IMR-90 (cell line): ENCODE results near the gene PCDHGC5. TPM values are rescaled to one million over a fixed set of nuclear protein-coding genes. Genes with fewer than 3 reads are reported as not detected.

Experiments used
- ATAC-seq: fragments of 200-7000 bp; cut with Tn5 transposase; 2 replicates; pipeline ENCODE4 v1.9.1; 2020; ENCODE audit warnings: low read depth, mild to moderate bottlenecking, moderate library complexity
- BruUV-seq: library from RNA; stranded (reverse); fragments of 400-500 nt; replicated peaks from 2 replicates; lab custom pipeline; 2021; lab: Mats Ljungman, UMichigan
- CTCF ChIA-PET: fragments of 300-600 bp; formaldehyde crosslinking; extraction: SDS; loops from one replicate; lab custom pipeline; 2021; ENCODE audit warnings: antibody characterized with exemption; lab: Yijun Ruan, JAX
- POLR2A ChIA-PET: fragments of 300-600 bp; sonication (Branson Sonifier 250); formaldehyde crosslinking; loops from one replicate; lab custom pipeline; 2022; ENCODE audit warnings: antibody characterized with exemption; ENCODE audit not compliant: unreplicated experiment; lab: Charles Lee
- DNase-seq: peaks from one replicate; pipeline ENCODE4 v3.0.0; 2013
- H2AFZ ChIP-seq: replicated peaks from 2 replicates; pipeline ENCODE3; 2013; ENCODE audit warnings: low read length, mild to moderate bottlenecking; ENCODE audit not compliant: poor library complexity
- H2AK5ac ChIP-seq: 2 replicates; pipeline ENCODE4 v1.6.1; 2013; ENCODE audit warnings: low read depth, low read length, inconsistent platforms
- H2AK9ac ChIP-seq: replicated peaks from 2 replicates; pipeline ENCODE3; 2013; ENCODE audit warnings: mild to moderate bottlenecking, low read depth, low read length, moderate library complexity; ENCODE audit not compliant: poor library complexity
- H2BK120ac ChIP-seq: 2 replicates; pipeline ENCODE4 v1.6.1; 2013; ENCODE audit warnings: low read depth, low read length, inconsistent platforms
- H2BK15ac ChIP-seq: 3 replicates; pipeline ENCODE4 v1.6.1; 2013; ENCODE audit warnings: low read depth, low read length, inconsistent platforms
- H2BK20ac ChIP-seq: 2 replicates; pipeline ENCODE4 v1.6.1; 2013; ENCODE audit warnings: low read depth, mild to moderate bottlenecking, inconsistent platforms, low read length, moderate library complexity
- H2BK5ac ChIP-seq: 2 replicates; pipeline ENCODE4 v1.6.1; 2013; ENCODE audit warnings: mild to moderate bottlenecking, low read depth, low read length, inconsistent platforms; ENCODE audit not compliant: poor library complexity, severe bottlenecking
- H3K14ac ChIP-seq: replicated peaks from 2 replicates; pipeline ENCODE4 v1.6.1; 2013; ENCODE audit warnings: low read depth, low read length, inconsistent platforms
- H3K18ac ChIP-seq: 2 replicates; pipeline ENCODE4 v1.6.1; 2013; ENCODE audit warnings: low read depth, low read length, control low read depth
- H3K23ac ChIP-seq: 2 replicates; pipeline ENCODE4 v1.6.1; 2013; ENCODE audit warnings: low read depth, low read length, inconsistent platforms
- H3K27ac ChIP-seq: 2 replicates; pipeline ENCODE4 v1.5.1; 2013; ENCODE audit warnings: mild to moderate bottlenecking, control low read depth, low read length; ENCODE audit not compliant: insufficient read depth
- H3K27me3 ChIP-seq: 2 replicates; pipeline ENCODE4 v1.6.1; 2013; ENCODE audit warnings: low read length; ENCODE audit not compliant: control insufficient read depth, insufficient read depth
- H3K36me3 ChIP-seq: 2 replicates; pipeline ENCODE4 v1.6.1; 2013; ENCODE audit warnings: low read length, mixed read lengths; ENCODE audit not compliant: control insufficient read depth, insufficient read depth
- H3K4ac ChIP-seq: 2 replicates; pipeline ENCODE4 v1.6.1; 2013; ENCODE audit warnings: low read depth, low read length, inconsistent platforms
- H3K4me1 ChIP-seq: 2 replicates; pipeline ENCODE4 v1.6.1; 2013; ENCODE audit warnings: low read length, mixed read lengths; ENCODE audit not compliant: control insufficient read depth, insufficient read depth
- H3K4me2 ChIP-seq: 2 replicates; pipeline ENCODE4 v1.6.1; 2013; ENCODE audit warnings: low read depth, mild to moderate bottlenecking, control low read depth, low read length, moderate library complexity
- H3K4me3 ChIP-seq: 2 replicates; pipeline ENCODE4 v1.5.1; 2013; ENCODE audit warnings: low read depth, mild to moderate bottlenecking, control low read depth, low read length, moderate library complexity; ENCODE audit not compliant: insufficient read depth
- H3K56ac ChIP-seq: 2 replicates; pipeline ENCODE4 v1.6.1; 2013; ENCODE audit warnings: low read length, inconsistent platforms; ENCODE audit not compliant: insufficient read depth; ENCODE audit errors: extremely low read depth
- H3K79me1 ChIP-seq, 2 experiments: 2 replicates each; pipeline ENCODE4 v1.6.1; 2013; ENCODE audit warnings: low read length in 2 of 2, inconsistent platforms in 1 of 2, low read depth in 1 of 2
- H3K9ac ChIP-seq: 2 replicates; pipeline ENCODE4 v1.6.1; 2013; ENCODE audit warnings: low read depth, low read length, control low read depth
- H3K9me1 ChIP-seq: 2 replicates; pipeline ENCODE4 v1.6.1; 2013; ENCODE audit warnings: low read length, inconsistent platforms; ENCODE audit not compliant: insufficient read depth
- H3K9me3 ChIP-seq: 2 replicates; pipeline ENCODE4 v1.6.1; 2013; ENCODE audit warnings: low read length; ENCODE audit not compliant: control insufficient read depth, insufficient read depth
- H4K20me1 ChIP-seq: 2 replicates; pipeline ENCODE4 v1.6.1; 2013; ENCODE audit warnings: low read length, inconsistent platforms; ENCODE audit not compliant: insufficient read depth
- H4K5ac ChIP-seq: 2 replicates; pipeline ENCODE4 v1.6.1; 2013; ENCODE audit warnings: mild to moderate bottlenecking, low read depth, low read length, control low read depth
- H4K8ac ChIP-seq, 2 experiments: 2 replicates each; pipeline ENCODE4 v1.6.1; 2013; ENCODE audit warnings: low read depth in 2 of 2, low read length in 2 of 2, control low read depth in 1 of 2, inconsistent platforms in 1 of 2
- H4K91ac ChIP-seq: 2 replicates; pipeline ENCODE4 v1.6.1; 2013; ENCODE audit warnings: low read depth, low read length, inconsistent platforms; ENCODE audit not compliant: insufficient read depth
- BHLHE40 ChIP-seq: fragments of 150-350 bp; IDR thresholded peaks from 2 replicates; pipeline ENCODE4 v1.6.1; 2016; ENCODE audit warnings: mild to moderate bottlenecking, low read depth, low read length
- CEBPB ChIP-seq: IDR thresholded peaks from 2 replicates; pipeline ENCODE4 v1.6.1; 2012; ENCODE audit warnings: low read depth, low read length, improper control_type of control experiment
- CHD1 ChIP-seq: IDR thresholded peaks from 2 replicates; pipeline ENCODE4 v1.6.1; 2012; ENCODE audit warnings: low read depth, low read length, improper control_type of control experiment
- FOS ChIP-seq: fragments of 150-350 bp; IDR thresholded peaks from 2 replicates; pipeline ENCODE4 v1.6.1; 2016; ENCODE audit warnings: low read depth, low read length
- MAFK ChIP-seq: IDR thresholded peaks from 2 replicates; pipeline ENCODE4 v1.6.1; 2012; ENCODE audit warnings: low read depth, low read length, improper control_type of control experiment
- MAZ ChIP-seq: IDR thresholded peaks from 2 replicates; pipeline ENCODE4 v1.6.1; 2012; ENCODE audit warnings: low read depth, mild to moderate bottlenecking, low read length, improper control_type of control experiment, moderate library complexity, borderline replicate concordance
- MXI1 ChIP-seq: IDR thresholded peaks from 2 replicates; pipeline ENCODE4 v1.6.1; 2012; ENCODE audit warnings: low read depth, mild to moderate bottlenecking, low read length, moderate library complexity, borderline replicate concordance
- POLR2A ChIP-seq: IDR thresholded peaks from 2 replicates; pipeline ENCODE4 v1.6.1; 2012; ENCODE audit warnings: mild to moderate bottlenecking, low read depth, low read length
- RAD21 ChIP-seq: IDR thresholded peaks from 2 replicates; pipeline ENCODE4 v1.6.1; 2012; ENCODE audit warnings: low read length, improper control_type of control experiment
- RCOR1 ChIP-seq: IDR thresholded peaks from 2 replicates; pipeline ENCODE4 v1.6.1; 2012; ENCODE audit warnings: mild to moderate bottlenecking, low read length, improper control_type of control experiment; ENCODE audit not compliant: insufficient replicate concordance
- RFX5 ChIP-seq: IDR thresholded peaks from 2 replicates; pipeline ENCODE4 v1.8.0; 2012; ENCODE audit warnings: low read depth, mild to moderate bottlenecking, low read length, moderate library complexity
- SMC3 ChIP-seq: fragments of 150-350 bp; IDR thresholded peaks from 2 replicates; pipeline ENCODE4 v1.6.1; 2016; ENCODE audit warnings: low read depth, mild to moderate bottlenecking, antibody characterized with exemption, low read length, moderate library complexity
- WGBS, 2 experiments: methylation state at CpG; one replicate each; pipeline versions ENCODE4 v1.1.5 to v1.1.7; 2013; ENCODE audit warnings: missing lambda C conversion rate in 2 of 2; ENCODE audit not compliant: insufficient read length in 1 of 2; ENCODE audit errors: extremely low coverage in 2 of 2; 5-methylcytosine and 5-hydroxymethylcytosine counted together
- dilution Hi-C: fragments of 300-500 bp; cut with HindIII; formaldehyde crosslinking; loops from one replicate; pipeline ENCODE4 v1.14.3; 2018; ENCODE audit warnings: low sequenced_read_pairs; ENCODE audit not compliant: unreplicated experiment
- in situ Hi-C: fragments of 300-500 bp; cut with MboI; formaldehyde crosslinking; loops from 3 replicates; pipeline ENCODE4 v1.14.3; 2019; ENCODE audit warnings: low sequenced_read_pairs, inconsistent platforms, mixed read lengths
- intact Hi-C: fragments of 100-400 bp; cut with micrococcal nuclease; formaldehyde crosslinking; loops from 2 replicates; pipeline ENCODE4 v1.10.0; 2022
- polyA plus RNA-seq, 3 experiments: library from polyadenylated mRNA; depleted of rRNA; stranded (reverse); fragments of >200 nt; gene quantifications; 2 replicates each; pipeline ENCODE4 v1.2.3, GENCODE V29; 2012; ENCODE audit warnings: low replicate concordance in 1 of 3
- total RNA-seq: library from RNA; depleted of rRNA; stranded (reverse); fragments of >200 nt; gene quantifications from 2 replicates; pipeline ENCODE4 v1.2.3, GENCODE V29; 2012
- TF ChIP-seq, protein P1 (sequence below): conservative IDR thresholded peaks from 2 replicates; pipeline ENCODE4 v1.5.1; 2012; ENCODE audit warnings: mild to moderate bottlenecking, low read depth, low read length, improper control_type of control experiment
- TF ChIP-seq, protein P2 (sequence below): fragments of 150-350 bp; IDR thresholded peaks from 2 replicates; pipeline ENCODE4 v1.6.1; 2017; ENCODE audit warnings: mild to moderate bottlenecking, antibody characterized with exemption, low read length, low read depth
- TF ChIP-seq, protein P3 (sequence below): fragments of 150-350 bp; IDR thresholded peaks from 2 replicates; pipeline ENCODE4 v1.6.1; 2016; ENCODE audit warnings: low read depth, mild to moderate bottlenecking, low read length, moderate library complexity, borderline replicate concordance

PCDHGC5 gene
- total and polyA plus RNA-seq, 2 of the 4 experiments (the other 2 are of a cell fraction): 2.9 to 3.8 TPM

DNA sequence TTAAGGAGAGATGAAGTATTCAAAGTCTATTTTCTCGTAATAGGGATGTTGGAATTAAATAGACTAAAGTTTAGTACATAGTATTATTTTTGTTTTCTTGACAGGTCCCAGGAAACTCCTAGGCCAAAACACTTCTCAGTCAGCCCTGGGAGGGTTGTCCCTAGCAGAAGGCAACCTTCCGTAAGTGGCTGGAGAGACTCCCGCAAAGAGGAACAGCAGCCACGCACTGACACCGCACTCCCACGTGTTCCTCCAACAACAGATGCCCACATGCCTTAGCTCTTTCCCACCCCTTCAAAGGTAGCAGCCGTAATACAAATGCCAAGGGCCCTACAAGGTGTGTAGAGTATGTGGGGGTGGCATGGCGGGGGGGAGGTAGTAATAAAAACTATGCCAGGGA is 28.4 kb downstream of the PCDHGC5 start:
- no peak overlapping the region for H3K56ac ChIP-seq
- peak overlapping the region; percentile 93; the same call in 1 of the 2 replicates for H2AK5ac ChIP-seq
- H3K79me1 ChIP-seq: peaks cover 6 to 49% of the 10 kb centered on the region in 2 experiments; a peak in 3 of 4 replicates
- no peak overlapping the region for H3K4me3 ChIP-seq
- H3K36me3 ChIP-seq: peaks cover 5% of the 10 kb centered on the region
- POLR2A ChIA-PET: interaction anchor here (0.5 kb wide), 1 partner anchor 51 kb away, joined by 3 read pairs; no protein-coding TSS in a partner anchor
- peaks cover 62% of the 10 kb centered on the region for H3K4me1 ChIP-seq
- no peak overlapping the region for H3K4me2 ChIP-seq
- no peak for TF ChIP-seq MAZ
- TF ChIP-seq, protein P1, sequence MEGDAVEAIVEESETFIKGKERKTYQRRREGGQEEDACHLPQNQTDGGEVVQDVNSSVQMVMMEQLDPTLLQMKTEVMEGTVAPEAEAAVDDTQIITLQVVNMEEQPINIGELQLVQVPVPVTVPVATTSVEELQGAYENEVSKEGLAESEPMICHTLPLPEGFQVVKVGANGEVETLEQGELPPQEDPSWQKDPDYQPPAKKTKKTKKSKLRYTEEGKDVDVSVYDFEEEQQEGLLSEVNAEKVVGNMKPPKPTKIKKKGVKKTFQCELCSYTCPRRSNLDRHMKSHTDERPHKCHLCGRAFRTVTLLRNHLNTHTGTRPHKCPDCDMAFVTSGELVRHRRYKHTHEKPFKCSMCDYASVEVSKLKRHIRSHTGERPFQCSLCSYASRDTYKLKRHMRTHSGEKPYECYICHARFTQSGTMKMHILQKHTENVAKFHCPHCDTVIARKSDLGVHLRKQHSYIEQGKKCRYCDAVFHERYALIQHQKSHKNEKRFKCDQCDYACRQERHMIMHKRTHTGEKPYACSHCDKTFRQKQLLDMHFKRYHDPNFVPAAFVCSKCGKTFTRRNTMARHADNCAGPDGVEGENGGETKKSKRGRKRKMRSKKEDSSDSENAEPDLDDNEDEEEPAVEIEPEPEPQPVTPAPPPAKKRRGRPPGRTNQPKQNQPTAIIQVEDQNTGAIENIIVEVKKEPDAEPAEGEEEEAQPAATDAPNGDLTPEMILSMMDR: no peak
- no peak for TF ChIP-seq RAD21
- TF ChIP-seq FOS: no peak
- TF ChIP-seq, protein P2, sequence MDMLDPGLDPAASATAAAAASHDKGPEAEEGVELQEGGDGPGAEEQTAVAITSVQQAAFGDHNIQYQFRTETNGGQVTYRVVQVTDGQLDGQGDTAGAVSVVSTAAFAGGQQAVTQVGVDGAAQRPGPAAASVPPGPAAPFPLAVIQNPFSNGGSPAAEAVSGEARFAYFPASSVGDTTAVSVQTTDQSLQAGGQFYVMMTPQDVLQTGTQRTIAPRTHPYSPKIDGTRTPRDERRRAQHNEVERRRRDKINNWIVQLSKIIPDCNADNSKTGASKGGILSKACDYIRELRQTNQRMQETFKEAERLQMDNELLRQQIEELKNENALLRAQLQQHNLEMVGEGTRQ: no peak
- TF ChIP-seq POLR2A: no peak
- no peak for TF ChIP-seq SMC3
- no peak for TF ChIP-seq RCOR1
- no peak for TF ChIP-seq MAFK
- no peak for TF ChIP-seq MXI1
- TF ChIP-seq CHD1: no peak
- TF ChIP-seq, protein P3, sequence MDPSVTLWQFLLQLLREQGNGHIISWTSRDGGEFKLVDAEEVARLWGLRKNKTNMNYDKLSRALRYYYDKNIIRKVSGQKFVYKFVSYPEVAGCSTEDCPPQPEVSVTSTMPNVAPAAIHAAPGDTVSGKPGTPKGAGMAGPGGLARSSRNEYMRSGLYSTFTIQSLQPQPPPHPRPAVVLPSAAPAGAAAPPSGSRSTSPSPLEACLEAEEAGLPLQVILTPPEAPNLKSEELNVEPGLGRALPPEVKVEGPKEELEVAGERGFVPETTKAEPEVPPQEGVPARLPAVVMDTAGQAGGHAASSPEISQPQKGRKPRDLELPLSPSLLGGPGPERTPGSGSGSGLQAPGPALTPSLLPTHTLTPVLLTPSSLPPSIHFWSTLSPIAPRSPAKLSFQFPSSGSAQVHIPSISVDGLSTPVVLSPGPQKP: no peak
- TF ChIP-seq CEBPB: no peak
- TF ChIP-seq RFX5: no peak
- TF ChIP-seq BHLHE40: no peak
- peak overlapping the region; percentile 67; the same call in 1 of the 2 replicates for H2BK120ac ChIP-seq
- no peaks in the 10 kb centered on the region for H3K9me3 ChIP-seq
- H3K4ac ChIP-seq: peak overlapping the region; percentile 61
- H4K8ac ChIP-seq: peak overlapping the region in 1 of 2 experiments; percentile 53; a peak in 1 of 4 replicates
- dilution Hi-C loops (no loop called here), in situ Hi-C loops (no loop called here), intact Hi-C loops (no loop called here)
- no peaks in the 10 kb centered on the region for H3K27me3 ChIP-seq
- DNase-seq (no peak), ATAC-seq (no peak)
- peak overlapping the region; percentile 1; the same call in 1 of the 2 replicates for H3K9ac ChIP-seq
- peak overlapping the region; percentile 34 for H3K14ac ChIP-seq
- peaks cover 39% of the 10 kb centered on the region for H3K9me1 ChIP-seq
- peak overlapping the region; percentile 34; the same call in 1 of the 3 replicates for H2BK15ac ChIP-seq
- no peak overlapping the region; the same call in 1 of the 2 replicates for H3K23ac ChIP-seq
- CTCF ChIA-PET: interaction anchor here (0.6 to 1.8 kb wide), 3 partner anchors 41 to 125 kb away, joined by 4 to 7 read pairs (median 4); no protein-coding TSS in a partner anchor
- H2BK5ac ChIP-seq: peak overlapping the region; percentile 6
- H4K20me1 ChIP-seq: no peaks in the 10 kb centered on the region
- no TSS peak for BruUV-seq
- H4K5ac ChIP-seq: peak overlapping the region; percentile 15; the same call in 1 of the 2 replicates
- peak overlapping the region; percentile 6; the same call in 1 of the 2 replicates for H3K18ac ChIP-seq
- H2AFZ ChIP-seq: no peak overlapping the region
- peak overlapping the region; percentile 31 for H4K91ac ChIP-seq
- H3K27ac ChIP-seq: peak overlapping the region; percentile 8; the same call in 1 of the 2 replicates
- peak overlapping the region; percentile 68 for H2AK9ac ChIP-seq
- peak overlapping the region; percentile 58 for H2BK20ac ChIP-seq
- 100% methylated on average over 2 of the region's 8 CpGs; no CpG with 5 or more reads in 1 of the 2 experiments for WGBS, 2 experiments
